Memory B cell (primary cell): ENCODE measurements around the gene SLC5A5.

ENCODE experiments used
- ATAC-seq: fragments of 150-1000 bp; cut with Tn5 transposase; 2 replicates; pipeline ENCODE4 v1.10.0; 2021; ENCODE audit warnings: low read depth, mild to moderate bottlenecking, moderate library complexity
- DNase-seq, 2 donors: peaks; one replicate each; pipeline ENCODE4 v3.0.0; 2022; ENCODE audit warnings: low spot score in 2 of 2
- H3K27ac Mint-ChIP-seq: one replicate; pipeline ENCODE4 v1.8.0; 2022; ENCODE audit warnings: mild to moderate bottlenecking, moderate library complexity, mixed read lengths
- H3K27me3 Mint-ChIP-seq: one replicate; pipeline ENCODE4 v1.8.0; 2022; ENCODE audit warnings: mixed read lengths
- H3K36me3 Mint-ChIP-seq: one replicate; pipeline ENCODE4 v1.8.0; 2022; ENCODE audit warnings: mild to moderate bottlenecking, mixed read lengths
- H3K4me1 Mint-ChIP-seq: one replicate; pipeline ENCODE4 v1.8.0; 2022; ENCODE audit warnings: mixed read lengths
- H3K4me3 Mint-ChIP-seq: one replicate; pipeline ENCODE4 v1.8.0; 2022; ENCODE audit warnings: mild to moderate bottlenecking, moderate library complexity, mixed read lengths
- H3K9me3 Mint-ChIP-seq: one replicate; pipeline ENCODE4 v1.8.0; 2022; ENCODE audit warnings: mixed read lengths

Gene SLC5A5

DNA sequence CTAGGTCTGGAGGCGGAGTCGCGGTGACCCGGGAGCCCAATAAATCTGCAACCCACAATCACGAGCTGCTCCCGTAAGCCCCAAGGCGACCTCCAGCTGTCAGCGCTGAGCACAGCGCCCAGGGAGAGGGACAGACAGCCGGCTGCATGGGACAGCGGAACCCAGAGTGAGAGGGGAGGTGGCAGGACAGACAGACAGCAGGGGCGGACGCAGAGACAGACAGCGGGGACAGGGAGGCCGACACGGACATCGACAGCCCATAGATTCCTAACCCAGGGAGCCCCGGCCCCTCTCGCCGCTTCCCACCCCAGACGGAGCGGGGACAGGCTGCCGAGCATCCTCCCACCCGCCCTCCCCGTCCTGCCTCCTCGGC lies at the start of gene SLC5A5:
TSS of gene SLC5A5 (plus strand) at position 68 of the 373 bp plus-strand sequence. CDS start 375 bp downstream, outside the sequence.
- peaks cover 4% of the 10 kb centered on the region for H3K27me3 Mint-ChIP-seq
- H3K27ac Mint-ChIP-seq = no peak within 1 kb of the TSS
- peaks cover 18% of the 10 kb centered on the region for H3K4me1 Mint-ChIP-seq
- H3K4me3 Mint-ChIP-seq = peak within 1 kb of the TSS; percentile 63
- no peaks in the 10 kb centered on the region for H3K9me3 Mint-ChIP-seq
- no peak for DNase-seq
- no peaks in the 10 kb centered on the region for H3K36me3 Mint-ChIP-seq
- no peak for ATAC-seq

DNA sequence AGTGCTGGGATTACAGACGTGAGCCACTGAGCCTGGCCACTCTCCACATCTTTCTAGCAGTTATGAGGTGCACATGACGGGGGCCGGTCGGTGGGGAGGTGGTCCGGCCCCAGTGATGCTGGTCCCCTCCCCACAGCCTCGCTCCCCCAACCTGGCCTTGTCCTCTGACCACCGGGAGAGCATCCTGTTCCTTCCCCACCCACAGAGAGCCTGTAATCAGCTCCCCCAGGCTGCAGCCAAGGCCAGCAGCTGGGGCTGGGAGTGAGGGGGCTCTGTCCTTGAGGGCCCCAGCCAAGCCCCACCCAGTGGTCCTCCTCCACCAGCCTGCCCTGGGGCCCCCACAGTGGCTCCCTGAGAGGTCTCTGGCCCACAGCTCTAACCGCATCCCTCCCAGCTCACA lies 47.4 kb upstream of the SLC5A5 start:
- Mint-ChIP-seq H3K4me1 (no peaks in the 10 kb centered on the region), H3K36me3 (peaks cover 18% of the 10 kb centered on the region), H3K4me3 (no peak overlapping the region), H3K27me3 (no peaks in the 10 kb centered on the region), H3K9me3 (no peaks in the 10 kb centered on the region), H3K27ac (no peak overlapping the region)
- ATAC-seq (no peak), DNase-seq (no peak)

DNA sequence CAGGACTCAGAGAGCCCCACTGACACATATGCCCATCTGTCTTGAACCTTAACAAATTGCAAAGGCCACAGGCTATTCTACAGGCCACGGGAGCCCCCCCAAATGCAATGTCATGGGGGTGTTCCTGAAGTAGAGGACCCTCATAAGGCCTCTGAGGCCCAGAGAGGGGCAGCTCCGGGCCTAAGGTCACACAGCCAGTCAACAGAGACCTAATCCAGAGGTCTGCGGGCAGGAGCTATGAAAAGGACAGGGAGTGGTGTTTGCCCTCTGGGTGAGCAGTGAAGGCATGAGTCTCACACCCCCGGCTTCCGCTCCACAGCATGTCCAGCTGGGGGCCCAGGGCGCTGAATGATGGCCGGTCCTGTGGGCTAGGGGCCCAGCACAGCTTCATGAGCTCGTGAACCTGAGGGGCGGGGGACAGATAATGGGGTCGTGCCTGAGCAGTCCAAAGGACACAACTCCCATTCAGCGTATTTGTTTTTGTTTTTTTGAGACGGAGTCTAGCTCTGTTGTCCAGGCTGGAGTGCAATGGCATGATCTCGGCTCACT lies 45.2 kb upstream of the SLC5A5 start:
- peaks cover 26% of the 10 kb centered on the region for H3K36me3 Mint-ChIP-seq
- H3K27ac Mint-ChIP-seq = no peak overlapping the region
- no peaks in the 10 kb centered on the region for H3K27me3 Mint-ChIP-seq
- H3K9me3 Mint-ChIP-seq = peaks cover 4% of the 10 kb centered on the region
- no peak for ATAC-seq
- no peak for DNase-seq
- no peak overlapping the region for H3K4me3 Mint-ChIP-seq
- H3K4me1 Mint-ChIP-seq = peaks cover 4% of the 10 kb centered on the region

DNA sequence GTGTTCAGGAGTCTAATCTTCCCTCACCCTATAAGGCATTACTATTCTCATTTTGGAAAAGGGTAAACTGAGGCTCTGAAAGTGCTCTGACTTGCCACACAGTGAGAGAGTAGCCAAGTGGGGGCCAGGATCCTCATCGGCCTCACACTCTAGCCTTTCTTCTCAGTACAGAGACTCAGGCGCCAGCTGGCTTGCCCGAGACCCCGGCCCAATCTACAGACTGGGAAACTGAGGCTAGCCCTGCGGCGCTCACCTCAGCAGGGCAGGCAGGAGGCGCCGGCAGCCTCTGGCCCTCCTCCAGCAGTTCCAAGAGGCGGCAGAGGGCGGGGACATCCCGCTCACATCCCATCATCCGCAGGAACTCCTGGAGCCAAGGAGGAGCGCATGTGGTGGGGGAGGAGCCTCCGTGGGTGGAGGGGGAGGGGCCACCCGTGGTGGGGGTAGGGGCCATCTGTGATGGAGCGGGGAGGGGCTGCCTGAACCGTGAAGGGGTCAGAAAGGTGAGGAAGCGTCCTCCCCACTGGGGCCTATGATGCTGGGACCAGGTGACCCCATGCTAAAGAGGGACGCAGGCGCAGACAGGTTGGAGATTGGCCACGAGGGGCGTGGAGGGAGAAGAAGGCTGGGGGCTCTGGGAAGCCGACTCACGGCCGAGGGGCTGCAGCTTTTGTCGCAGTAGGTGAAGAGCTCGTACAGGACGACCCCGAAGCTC lies 41.7 kb upstream of the SLC5A5 start:
- no peaks in the 10 kb centered on the region for H3K27me3 Mint-ChIP-seq

DNA sequence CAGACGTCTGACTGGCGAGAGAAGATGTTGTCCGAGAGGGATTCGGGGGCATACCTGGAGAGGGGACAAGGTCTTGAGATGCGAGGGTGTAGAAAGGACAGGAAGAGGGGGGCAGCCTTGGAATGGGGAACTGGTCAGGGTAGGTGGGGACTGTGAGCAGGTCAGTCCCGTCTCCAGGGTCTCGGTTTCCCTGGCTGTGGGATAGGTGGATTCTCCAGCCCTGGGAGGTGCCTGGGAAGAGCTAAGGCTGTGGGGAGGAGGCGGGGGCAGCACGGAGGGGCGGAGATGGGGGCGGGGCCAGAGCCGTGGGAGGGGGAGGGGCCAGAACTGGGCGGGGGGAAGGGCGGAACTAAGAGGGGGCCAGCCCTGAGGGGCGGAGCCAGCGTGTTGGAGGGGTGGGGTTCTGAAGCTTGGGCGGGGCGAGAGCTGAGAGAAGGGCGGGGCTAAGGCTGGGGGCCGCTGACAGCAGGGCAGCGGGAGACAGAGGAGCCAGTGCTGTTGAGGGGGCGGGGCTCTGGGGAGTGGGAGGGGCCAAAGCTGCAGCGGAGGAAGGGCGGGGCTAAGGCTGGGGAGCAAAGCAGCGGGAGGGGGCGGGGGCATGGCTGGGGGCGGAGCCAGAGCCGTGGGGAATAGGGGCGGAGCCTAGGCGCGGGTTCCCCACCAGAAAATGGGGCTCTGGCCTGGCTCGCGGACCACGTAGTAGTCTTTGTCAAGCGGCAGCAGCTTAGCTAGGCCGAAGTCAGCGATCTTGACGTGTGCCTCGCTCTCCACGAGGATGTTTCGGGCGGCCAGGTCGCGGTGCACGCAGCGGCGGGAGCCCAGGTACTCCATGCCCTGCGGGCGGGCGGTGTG lies 41.0 kb upstream of the SLC5A5 start:
- H3K9me3 Mint-ChIP-seq = peaks cover 4% of the 10 kb centered on the region

More for the DNA sequence above, 41.7 kb upstream of the SLC5A5 start:
- H3K27ac Mint-ChIP-seq = peak overlapping the region; percentile 43
- no peak for ATAC-seq
- peaks cover 4% of the 10 kb centered on the region for H3K4me1 Mint-ChIP-seq
- DNase-seq = no peak
- H3K36me3 Mint-ChIP-seq = peaks cover 27% of the 10 kb centered on the region
- H3K4me3 Mint-ChIP-seq = no peak overlapping the region
- H3K9me3 Mint-ChIP-seq = peaks cover 4% of the 10 kb centered on the region

DNA sequence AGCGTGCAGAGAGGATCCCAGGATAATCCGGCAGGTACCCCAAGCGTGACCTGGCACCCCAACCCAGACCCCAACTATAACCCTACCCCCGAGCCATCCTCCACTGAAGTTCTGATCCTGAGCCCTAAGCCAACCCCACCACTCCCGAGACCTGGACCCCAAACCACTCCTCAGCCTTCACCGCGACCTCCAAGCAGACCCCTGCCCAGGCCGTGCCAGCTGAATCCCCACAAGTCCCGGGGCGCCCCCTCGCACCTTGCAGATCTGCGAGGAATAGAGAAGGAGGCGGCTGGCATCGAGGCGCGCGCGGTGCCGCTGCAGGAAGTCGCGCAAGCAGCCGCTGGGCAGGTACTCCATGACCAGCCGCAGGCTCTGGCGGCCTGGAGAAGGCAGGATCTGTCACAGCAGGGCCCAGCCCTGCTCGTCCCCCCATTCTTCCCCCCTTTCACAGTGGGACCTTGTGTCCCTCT lies 40.3 kb upstream of the SLC5A5 start:
- H3K27ac Mint-ChIP-seq = no peak overlapping the region
- DNase-seq (no peak), ATAC-seq (no peak)
- H3K27me3 Mint-ChIP-seq = no peaks in the 10 kb centered on the region
- H3K9me3 Mint-ChIP-seq = peaks cover 4% of the 10 kb centered on the region
- H3K36me3 Mint-ChIP-seq = peaks cover 33% of the 10 kb centered on the region
- no peak overlapping the region for H3K4me3 Mint-ChIP-seq
- H3K4me1 Mint-ChIP-seq = peaks cover 8% of the 10 kb centered on the region

More for the DNA sequence above, 41.0 kb upstream of the SLC5A5 start:
- peaks cover 31% of the 10 kb centered on the region for H3K36me3 Mint-ChIP-seq
- no peak overlapping the region for H3K4me3 Mint-ChIP-seq
- H3K4me1 Mint-ChIP-seq = peaks cover 8% of the 10 kb centered on the region
- ATAC-seq (peak; percentile 70), DNase-seq (no peak)
- H3K27me3 Mint-ChIP-seq = no peaks in the 10 kb centered on the region
- H3K27ac Mint-ChIP-seq = peak overlapping the region; percentile 43

DNA sequence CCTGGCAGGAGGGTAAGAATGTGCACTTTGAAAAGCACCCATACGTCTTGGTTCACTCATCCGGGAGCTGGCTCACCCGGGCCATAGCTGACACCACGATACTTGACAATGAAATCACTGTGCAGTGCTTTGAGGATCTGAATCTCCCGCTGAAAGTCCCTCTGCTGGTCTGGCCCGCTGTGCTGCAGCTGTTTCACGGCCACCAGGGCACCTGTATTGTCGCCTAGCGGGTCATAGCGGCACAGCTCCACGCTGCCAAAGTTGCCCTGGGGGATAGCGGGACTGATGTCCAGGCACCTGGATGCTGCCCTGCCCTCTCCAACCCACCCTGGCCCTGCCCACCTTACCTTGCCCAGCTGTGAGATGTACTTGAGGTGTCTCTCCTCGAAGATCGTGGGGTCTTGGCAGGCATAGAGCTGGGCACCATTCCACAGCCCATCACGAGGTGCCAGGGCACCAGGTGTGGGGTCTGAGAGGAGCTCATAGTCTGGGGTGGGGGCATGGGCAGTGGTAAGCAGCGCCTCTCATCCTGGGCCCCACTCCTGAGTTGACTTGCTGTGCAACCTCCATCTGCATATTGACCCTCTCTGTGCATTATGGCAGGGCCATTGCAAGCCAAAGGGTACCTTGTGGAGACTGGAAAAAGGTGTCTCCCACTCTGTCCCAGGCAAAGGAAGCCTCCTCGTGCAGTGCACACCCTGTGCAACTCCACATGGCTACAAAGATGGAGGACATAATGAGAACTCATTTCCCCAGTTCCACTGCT lies 39.1 kb upstream of the SLC5A5 start:
- Mint-ChIP-seq H3K4me3 (no peak overlapping the region), H3K4me1 (peaks cover 8% of the 10 kb centered on the region), H3K27me3 (no peaks in the 10 kb centered on the region), H3K36me3 (peaks cover 34% of the 10 kb centered on the region), H3K27ac (no peak overlapping the region), H3K9me3 (peaks cover 4% of the 10 kb centered on the region)
- ATAC-seq = no peak
- no peak for DNase-seq

DNA sequence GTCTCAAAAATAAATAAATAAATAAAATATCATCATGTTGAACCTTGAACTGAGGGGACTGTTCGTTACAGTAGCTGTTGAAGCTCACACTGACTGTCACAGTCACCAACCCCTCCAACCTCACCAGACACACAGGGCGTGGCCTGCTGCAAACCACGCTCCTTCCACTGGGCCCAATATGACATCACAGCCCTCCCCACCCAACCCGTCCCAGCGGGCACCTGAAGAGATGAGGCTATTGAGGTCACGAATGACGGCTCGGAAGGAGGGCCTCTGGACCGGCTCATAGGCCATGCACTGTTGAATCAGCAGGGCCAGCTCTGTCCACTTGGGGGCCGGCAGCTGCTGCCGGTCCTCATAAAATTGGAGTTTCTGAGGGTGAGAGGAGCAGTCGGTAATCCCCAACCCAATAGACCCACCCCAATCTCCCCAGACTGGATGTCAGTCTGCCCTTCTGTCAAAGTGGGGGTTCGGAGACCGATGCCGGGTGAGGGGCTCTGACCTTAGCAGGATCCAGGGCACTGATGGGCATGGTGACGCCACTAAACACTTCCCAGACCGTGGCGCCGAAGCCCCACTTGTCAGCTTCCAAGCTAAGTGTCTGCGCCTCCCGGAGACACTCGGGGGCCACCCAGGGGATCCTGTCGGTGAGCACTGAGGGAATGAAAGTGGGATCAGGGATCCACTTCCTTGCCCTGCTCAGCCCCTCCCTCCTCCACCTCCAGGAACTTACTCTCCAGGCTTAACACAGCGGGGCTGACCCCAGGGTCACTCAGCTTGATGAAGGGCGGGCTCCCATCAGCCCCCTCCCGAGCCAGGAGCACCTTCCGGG lies 37.2 kb upstream of the SLC5A5 start:
- H3K4me1 Mint-ChIP-seq = peaks cover 8% of the 10 kb centered on the region
- H3K9me3 Mint-ChIP-seq = peaks cover 4% of the 10 kb centered on the region
- H3K27ac Mint-ChIP-seq = no peak overlapping the region
- DNase-seq (no peak), ATAC-seq (no peak)
- no peak overlapping the region for H3K4me3 Mint-ChIP-seq
- no peaks in the 10 kb centered on the region for H3K27me3 Mint-ChIP-seq
- H3K36me3 Mint-ChIP-seq = peaks cover 33% of the 10 kb centered on the region

DNA sequence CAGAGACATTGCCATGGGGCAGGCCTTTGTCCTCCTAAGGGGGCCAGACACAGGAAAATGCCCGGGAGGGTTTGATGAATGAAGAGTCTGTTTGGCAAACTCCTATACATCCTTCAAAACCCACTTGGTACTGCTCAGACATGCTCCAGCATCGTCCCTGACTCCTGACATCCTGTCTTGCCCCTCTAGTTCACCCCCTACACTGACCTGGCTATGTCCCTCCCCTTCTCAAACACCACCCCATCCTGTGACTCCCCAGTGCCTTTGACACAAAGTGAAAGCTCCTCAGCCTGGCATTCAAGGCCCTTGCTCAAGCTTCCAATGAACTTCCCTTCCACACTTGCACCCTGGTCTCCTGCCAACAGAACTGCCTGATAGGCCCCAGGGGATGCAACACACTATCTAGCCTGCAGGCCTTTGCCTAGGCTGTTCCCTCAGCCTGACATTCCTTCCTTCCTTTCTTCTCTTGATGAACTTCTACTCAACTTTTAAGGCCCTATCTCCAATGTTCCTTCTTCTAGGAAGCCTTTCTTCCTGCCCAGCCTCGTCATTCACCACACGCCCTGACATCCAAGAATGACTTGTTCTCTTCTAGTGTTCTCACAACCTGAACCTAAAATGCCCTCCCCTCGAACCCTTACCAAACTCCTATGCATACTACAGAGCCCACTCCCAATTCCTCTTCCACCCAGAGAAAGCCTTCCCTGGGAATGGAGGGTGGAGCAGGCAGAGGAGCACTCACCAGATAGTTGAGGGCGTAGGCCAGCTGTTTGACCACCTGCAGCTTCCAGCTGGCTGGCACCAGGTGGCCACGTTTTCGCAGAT lies 36.4 kb upstream of the SLC5A5 start:
- Mint-ChIP-seq H3K4me3 (no peak overlapping the region), H3K9me3 (peaks cover 2% of the 10 kb centered on the region), H3K27ac (peak overlapping the region; percentile 11), H3K4me1 (peaks cover 6% of the 10 kb centered on the region), H3K36me3 (peaks cover 34% of the 10 kb centered on the region), H3K27me3 (no peaks in the 10 kb centered on the region)
- no peak for DNase-seq
- ATAC-seq = no peak

DNA sequence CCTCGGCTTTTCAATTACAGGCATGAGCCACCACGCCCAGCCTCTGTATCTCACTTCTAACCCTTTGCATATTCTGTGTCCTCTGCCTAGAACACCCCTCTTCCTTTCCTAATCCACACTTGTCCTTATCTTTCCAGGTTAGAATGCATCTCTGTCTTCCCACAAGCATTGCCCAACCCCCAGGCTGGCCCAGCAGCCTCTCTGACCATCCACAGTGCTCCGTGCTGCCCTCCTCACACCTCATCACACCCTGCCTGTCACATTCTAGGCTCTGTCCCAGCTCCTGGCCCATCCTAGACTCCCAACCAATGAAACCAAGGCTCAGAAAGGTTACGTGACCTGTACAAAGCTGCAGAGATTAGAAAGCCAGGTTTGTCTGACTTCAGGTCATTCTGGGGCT lies 35.2 kb upstream of the SLC5A5 start:
- no peak for DNase-seq
- Mint-ChIP-seq H3K9me3 (no peaks in the 10 kb centered on the region), H3K4me1 (peaks cover 4% of the 10 kb centered on the region), H3K4me3 (no peak overlapping the region), H3K27me3 (no peaks in the 10 kb centered on the region), H3K27ac (peak overlapping the region; percentile 86), H3K36me3 (peaks cover 35% of the 10 kb centered on the region)
- ATAC-seq = no peak

DNA sequence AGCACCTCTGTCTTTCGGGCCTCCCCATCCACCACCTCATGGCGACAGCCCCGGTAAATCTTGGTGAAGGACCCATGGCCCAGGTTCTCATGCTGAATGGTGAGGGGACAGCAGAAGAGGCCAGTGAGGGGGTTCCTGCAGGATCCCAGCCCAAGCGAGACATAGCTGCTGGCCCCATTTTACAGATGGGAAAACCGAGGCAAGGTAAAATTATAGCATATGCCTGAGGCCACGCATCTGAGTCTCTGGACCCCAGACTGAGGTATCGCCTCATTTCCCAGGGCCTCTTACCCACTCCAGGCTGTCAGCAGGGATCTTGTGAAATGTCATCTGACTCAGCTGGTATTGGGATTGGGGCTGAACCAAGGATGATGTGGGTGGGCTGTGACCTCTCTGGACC lies 33.8 kb upstream of the SLC5A5 start:
- Mint-ChIP-seq H3K4me1 (peaks cover 4% of the 10 kb centered on the region), H3K27me3 (no peaks in the 10 kb centered on the region), H3K27ac (peak overlapping the region; percentile 20), H3K4me3 (no peak overlapping the region), H3K9me3 (no peaks in the 10 kb centered on the region), H3K36me3 (peaks cover 39% of the 10 kb centered on the region)
- ATAC-seq = no peak
- no peak for DNase-seq

DNA sequence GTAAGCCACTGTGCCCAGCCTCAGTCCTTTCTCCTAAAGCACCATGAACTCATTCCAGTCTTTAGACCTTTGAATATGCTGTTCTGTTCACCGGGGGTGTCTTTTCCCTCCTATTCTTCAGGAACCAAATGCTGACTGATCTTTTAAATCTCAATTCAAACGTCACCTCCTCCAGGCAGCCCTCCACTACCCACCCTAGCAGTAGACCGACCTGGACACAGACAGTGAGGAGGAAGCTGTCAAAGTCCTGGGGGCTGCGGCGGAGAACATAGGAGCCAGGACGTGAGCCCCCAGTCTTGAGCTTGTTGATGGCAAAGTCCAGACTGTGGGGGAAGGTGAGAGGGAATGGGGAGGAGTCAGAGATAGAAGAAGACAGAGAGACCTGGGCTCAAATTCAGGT lies 31.7 kb upstream of the SLC5A5 start:
- no peaks in the 10 kb centered on the region for H3K27me3 Mint-ChIP-seq
- no peak for ATAC-seq
- H3K4me3 Mint-ChIP-seq = no peak overlapping the region
- no peak overlapping the region for H3K27ac Mint-ChIP-seq
- peaks cover 12% of the 10 kb centered on the region for H3K4me1 Mint-ChIP-seq
- no peaks in the 10 kb centered on the region for H3K9me3 Mint-ChIP-seq
- H3K36me3 Mint-ChIP-seq = peaks cover 41% of the 10 kb centered on the region
- no peak for DNase-seq
